Measurements from ENCODE around the gene DAB1.

DNA sequence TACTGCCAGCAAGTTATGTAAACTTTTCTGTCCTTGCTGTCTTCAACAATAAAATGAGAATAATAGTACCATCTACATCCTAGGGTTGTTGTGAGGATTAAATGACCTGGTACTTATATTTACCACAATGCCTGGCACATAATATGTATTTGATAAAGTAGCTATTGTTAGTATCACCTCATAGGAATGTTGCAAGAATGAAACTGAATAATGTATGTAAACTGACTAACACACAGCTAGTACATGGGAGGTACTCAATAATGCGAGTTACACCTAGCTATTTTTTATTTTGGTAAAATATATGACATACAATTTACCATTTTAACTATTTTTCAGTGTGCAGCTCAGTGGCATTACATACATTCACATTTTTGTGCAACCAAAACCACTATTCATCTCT is 289.1 kb downstream of the DAB1 start:
- TF ChIP-seq FOXK2 (IDR thresholded peaks at IDR 0.05) (no peak), TARDBP (IDR thresholded peaks at IDR 0.05) (no peak), FOXA1 (IDR thresholded peaks at IDR 0.05) (no peak), FOXM1 (IDR thresholded peaks at IDR 0.05; ENCODE audit: borderline replicate concordance) (no peak), HDGF (IDR thresholded peaks at IDR 0.05; ENCODE audit: borderline replicate concordance) (no peak), L3MBTL2 (conservative IDR thresholded peaks at IDR 0.05) (no peak), BHLHE40 (IDR thresholded peaks at IDR 0.05; ENCODE audit: borderline replicate concordance) (no peak), SP1 (IDR thresholded peaks at IDR 0.05) (no peak), SUZ12 (IDR thresholded peaks at IDR 0.05) (no peak), NFRKB (IDR thresholded peaks at IDR 0.05) (no peak), ELF4 (IDR thresholded peaks at IDR 0.05) (no peak), ZNF384 (IDR thresholded peaks at IDR 0.05) (no peak)
- TF ChIP-seq, protein P1, sequence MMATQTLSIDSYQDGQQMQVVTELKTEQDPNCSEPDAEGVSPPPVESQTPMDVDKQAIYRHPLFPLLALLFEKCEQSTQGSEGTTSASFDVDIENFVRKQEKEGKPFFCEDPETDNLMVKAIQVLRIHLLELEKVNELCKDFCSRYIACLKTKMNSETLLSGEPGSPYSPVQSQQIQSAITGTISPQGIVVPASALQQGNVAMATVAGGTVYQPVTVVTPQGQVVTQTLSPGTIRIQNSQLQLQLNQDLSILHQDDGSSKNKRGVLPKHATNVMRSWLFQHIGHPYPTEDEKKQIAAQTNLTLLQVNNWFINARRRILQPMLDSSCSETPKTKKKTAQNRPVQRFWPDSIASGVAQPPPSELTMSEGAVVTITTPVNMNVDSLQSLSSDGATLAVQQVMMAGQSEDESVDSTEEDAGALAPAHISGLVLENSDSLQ (IDR thresholded peaks at IDR 0.05) = no peak
